ENCODE results near the gene ADGRG1.

DNA sequence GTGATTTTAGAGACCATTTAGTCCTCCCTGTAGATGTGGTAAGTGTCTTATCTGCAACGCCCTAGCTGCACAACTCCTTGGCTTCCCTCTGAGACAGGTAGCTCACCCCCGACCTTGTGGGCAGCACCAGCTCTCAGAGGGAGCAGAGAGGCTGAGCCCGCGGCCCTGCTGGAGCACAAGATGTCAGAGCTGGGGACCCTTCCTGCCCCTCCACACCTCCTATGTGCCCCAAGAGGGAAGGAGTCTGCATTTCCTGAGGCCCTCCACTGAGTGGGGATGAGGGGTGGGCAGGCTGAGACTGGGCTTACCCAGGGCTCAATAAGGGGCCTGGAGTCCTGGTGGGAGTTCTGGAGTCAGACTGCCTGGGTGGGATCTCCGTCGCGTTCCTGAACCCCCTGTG lies 12.2 kb upstream of the ADGRG1 start:
- TF ChIP-seq POLR2A (IDR thresholded peaks at IDR 0.05; ENCODE audit: low read length) (no peak), GATA1 (IDR thresholded peaks at IDR 0.05; ENCODE audit: low read depth, low read length) (no peak)
